CD4-positive, alpha-beta T cell treated with Interleukin-17A for 1 hour (primary cell): ENCODE results near the gene FBXO3.
"Not testable (repeated sequence)": the region's sequence is repeated elsewhere in the genome, so short reads cannot be mapped to it uniquely, and the experiment has no call there.

Experiments
- DNase-seq: peaks from one replicate; pipeline ENCODE4 v3.0.0-alpha.2; 2020

The FBXO3 gene

DNA sequence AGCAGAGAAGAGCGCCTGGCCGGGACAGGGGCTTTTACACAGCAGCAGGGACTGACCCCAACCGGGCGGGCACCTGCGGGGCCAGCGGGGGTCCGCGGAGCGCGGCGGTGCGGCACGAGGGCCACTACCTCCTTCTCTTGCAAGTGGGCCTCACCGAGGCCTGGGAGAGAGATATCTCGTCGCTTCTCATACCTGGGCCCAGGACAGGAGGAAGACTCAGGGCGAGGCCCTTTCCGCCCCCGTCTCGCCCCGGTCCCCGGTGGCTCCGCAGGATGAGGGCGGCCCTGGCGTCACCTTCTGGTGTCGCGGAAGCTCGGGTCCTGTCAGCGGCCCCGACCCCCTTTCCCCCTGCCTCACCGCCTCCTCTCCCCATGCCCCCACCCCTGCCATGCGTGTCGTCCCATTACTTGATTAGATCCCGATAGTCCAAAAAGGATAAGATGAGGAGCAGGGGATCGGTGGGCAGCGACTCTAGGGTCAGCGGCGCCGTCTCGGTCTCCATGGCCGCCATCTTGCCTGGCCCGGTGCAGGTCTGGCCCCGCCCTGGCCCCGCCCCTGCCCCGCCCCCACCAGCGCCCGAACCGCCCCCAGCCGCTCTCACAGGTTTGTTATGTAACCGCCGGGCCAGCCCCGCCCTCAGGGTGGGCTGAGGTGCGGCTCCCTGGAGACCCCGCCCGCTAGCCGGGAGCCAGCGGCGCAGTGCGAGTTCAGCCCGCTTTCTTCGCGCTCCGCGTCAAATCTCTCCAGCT is at the start of gene FBXO3:
Gene FBXO3, minus strand, starts transcription at position 534 of the 749 bp plus-strand sequence. Its CDS starts 23 bp downstream, at position 511.
- DNase-seq = peak; percentile 90

GRCh38 chr11:33822981-33823380 is 48.7 kb upstream of the FBXO3 start:
- DNase-seq = not testable (repeated sequence)

DNA sequence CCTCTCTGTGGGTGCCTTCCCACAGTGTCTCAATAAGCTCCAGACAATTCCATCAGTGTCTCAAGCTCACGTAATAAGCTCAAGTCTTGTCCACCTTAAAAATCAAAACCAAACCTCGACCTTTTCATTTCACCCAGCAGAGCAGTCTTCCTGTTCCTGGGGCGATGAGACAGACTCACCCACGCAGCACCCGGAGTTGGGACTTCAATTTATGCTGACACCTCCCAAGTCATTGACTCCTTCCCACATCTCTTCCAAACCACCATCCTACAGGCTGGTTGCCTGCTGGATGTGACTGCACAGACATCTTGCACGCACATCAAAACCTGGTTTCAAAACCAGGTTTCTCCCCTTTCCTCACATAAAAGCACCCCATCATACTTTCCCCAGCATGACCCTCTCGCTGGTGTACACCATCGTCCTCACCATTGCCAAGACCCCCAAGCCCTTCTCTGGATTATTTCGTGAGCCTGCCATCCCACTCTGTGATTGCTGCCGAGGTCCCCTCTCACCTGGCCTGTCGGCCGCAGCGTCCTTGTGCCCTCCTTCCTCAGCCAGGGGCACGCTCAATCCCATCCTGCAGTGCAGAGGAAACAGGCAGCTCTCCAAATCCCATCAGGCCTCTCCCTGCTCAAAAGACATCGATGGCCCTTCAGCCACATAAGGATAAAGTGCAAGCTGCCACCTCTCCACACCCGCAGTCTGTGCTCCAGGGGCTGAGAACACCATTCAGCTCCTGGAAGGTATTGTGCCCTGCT is 45.1 kb upstream of the FBXO3 start:
- DNase-seq = no peak

DNA sequence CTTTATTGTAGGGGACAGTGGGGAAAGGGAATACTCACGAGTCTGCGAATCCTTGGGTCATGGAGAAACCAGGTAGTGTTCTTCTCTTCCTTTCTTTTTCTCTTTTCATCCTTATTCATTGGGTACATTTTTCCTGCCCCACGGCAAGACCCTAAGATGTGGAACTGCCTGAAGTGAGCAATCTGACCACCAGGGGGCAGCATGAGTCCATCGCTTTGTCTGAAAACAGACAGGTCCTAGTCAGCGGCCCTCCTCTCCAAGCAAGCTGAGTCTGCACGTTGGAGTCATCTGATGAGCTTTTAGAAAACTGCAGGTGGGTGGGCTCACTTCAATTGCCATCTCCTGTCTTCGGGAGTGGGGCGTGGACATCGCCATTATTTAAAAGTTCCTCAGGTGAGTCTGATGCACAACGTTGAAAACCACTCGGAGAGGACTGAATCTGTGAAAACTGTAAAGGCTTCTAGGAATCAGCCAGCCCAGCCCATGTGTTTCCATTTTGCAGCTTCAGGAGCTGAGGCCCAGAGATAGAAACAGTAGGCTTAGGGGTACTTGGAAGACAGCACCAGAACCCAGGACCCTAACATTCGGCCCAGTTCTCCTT is 34.0 kb upstream of the FBXO3 start:
- DNase-seq = peak; percentile 80

GRCh38 chr11:33804471-33804870 is 30.2 kb upstream of the FBXO3 start:
- DNase-seq = no peak

GRCh38 chr11:33802194-33802950 is 28.1 kb upstream of the FBXO3 start:
- no peak for DNase-seq

- DNase-seq = no peak
Observed at GRCh38 chr11:33801821-33802193, 27.5 kb upstream of the FBXO3 start.

DNA sequence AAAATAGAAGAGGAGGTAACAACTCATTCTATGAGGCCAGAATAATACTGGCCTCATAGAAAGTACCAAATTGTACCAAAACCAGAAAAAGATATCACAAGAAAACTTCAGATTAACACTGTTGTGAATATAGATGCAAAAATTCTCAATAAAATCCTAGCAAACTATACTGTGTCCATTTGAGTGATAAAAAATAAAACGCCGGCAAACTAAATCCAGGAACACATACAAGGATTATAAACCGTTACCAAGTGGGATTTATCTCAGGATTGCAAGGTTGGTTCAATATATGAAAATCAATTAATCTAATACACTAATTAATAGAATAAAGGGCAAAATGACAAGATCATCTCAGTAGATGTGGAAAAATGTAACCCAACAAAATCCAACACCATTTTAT is 23.6 kb upstream of the FBXO3 start:
- DNase-seq = no peak

GRCh38 chr11:33790040-33790439 is 15.7 kb upstream of the FBXO3 start:
- DNase-seq = no peak

GRCh38 chr11:33788095-33788494 is 13.8 kb upstream of the FBXO3 start:
- DNase-seq = not testable (repeated sequence)

DNA sequence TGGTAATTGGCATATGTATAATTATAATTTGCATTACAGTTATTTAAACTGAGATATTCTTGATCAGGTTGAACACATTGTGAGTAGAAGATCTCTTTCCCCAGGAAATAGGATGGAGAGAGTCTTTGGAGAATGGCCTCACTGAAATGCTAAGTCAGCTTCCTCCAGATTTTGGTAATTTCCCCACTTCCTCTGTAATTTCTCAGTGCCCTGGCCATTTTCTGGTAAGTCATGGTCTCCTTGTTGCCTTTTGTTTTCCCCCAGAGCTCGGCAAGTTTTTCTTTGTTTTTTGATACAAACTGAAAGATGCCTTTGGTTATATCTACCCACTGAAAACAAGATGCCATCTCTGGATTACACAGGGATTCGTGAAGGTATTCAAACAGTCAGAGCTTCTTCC is 12.8 kb upstream of the FBXO3 start:
- DNase-seq = no peak

DNA sequence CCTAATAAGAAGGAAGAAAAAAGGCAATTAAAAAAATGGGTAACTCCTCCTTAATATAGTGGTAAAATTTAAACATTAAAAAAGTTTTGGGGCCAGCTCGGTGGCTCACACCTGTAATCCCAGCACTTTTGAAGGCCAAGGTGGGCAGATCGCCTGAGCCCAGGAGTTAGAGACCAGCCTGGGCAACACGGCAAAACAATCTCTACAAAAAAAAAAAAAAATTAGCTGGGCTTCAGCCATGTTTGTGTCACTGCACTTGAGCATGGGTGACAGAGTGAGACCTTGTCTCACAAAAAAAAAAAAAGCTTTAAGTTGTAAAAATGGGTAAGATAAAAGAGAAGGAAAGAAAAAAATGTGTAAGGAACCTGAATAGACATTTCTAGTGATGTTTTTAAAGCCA is 11.3 kb upstream of the FBXO3 start:
- DNase-seq = no peak

GRCh38 chr11:33779849-33780528 is 5.7 kb upstream of the FBXO3 start:
- no peak for DNase-seq

DNA sequence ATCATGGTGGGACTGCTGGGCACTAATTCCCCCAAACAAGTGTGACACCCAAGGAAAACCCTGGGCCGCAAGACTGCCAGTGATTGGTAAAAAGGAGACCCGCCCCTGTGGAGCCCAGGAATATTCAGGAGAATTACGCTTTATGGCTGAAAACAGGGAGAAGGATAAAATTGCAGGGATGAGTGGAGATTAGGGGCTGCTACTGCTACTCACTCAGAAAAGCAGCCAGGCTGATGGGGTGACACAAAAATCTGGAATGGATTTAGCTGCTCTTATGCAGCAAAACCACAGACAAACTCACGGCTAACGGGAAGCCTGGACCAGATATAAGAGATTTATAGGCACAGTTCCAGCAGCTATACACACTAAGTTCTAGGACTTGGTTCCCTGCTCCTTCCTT is 4.4 kb upstream of the FBXO3 start:
- DNase-seq = no peak

DNA sequence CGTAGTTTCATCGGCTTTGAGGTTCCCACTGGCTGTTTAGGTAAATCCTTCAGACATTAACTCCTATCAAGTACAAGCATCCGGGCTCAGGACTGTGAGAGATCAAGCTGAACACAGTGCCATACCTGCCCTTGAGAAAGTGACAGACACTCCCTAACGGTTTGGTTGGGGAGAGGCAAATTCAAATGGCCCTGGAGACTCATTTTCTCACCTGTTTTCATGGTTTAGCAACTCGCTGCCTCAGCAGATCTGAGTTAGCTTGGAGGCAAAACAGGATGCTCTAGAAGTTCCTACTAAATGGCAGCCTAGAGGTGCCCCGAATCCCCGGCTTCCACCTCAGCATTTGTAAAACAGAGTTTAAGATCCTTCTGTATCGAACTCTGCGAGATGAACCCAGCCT is 3.6 kb upstream of the FBXO3 start:
- DNase-seq = peak; percentile 58

DNA sequence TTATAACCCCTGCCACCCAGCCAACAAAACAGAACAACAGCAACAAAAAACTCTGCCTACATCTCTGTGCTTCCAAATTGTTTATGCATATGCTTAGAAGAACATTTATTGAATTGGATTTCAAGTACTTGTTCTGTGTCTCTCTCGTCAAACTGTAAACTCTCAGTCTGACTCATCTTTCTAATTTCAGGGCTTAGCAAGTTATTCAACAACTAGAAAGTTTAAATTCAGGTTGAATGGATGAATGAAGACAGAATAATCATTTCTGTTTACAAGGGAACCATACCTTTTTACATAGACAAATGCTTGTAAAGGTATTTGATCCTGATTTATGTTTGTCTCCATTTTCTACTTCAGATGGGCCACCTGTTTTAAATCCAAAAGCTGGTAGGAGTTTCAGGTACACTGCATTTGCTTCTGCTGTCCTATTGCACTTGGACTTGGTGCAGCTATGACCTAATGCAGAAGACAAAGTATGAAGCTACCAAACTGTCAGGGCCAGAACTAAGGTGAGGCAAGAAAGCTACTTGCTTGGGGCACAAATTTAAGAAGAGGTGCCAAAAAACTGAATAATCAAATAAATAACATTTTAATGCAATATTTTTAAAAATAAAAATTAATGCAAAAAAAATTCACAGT is 1.6 kb upstream of the FBXO3 start:
- DNase-seq = no peak

GRCh38 chr11:33775467-33775807 is 1.1 kb upstream of the FBXO3 start:
- no peak for DNase-seq

DNA sequence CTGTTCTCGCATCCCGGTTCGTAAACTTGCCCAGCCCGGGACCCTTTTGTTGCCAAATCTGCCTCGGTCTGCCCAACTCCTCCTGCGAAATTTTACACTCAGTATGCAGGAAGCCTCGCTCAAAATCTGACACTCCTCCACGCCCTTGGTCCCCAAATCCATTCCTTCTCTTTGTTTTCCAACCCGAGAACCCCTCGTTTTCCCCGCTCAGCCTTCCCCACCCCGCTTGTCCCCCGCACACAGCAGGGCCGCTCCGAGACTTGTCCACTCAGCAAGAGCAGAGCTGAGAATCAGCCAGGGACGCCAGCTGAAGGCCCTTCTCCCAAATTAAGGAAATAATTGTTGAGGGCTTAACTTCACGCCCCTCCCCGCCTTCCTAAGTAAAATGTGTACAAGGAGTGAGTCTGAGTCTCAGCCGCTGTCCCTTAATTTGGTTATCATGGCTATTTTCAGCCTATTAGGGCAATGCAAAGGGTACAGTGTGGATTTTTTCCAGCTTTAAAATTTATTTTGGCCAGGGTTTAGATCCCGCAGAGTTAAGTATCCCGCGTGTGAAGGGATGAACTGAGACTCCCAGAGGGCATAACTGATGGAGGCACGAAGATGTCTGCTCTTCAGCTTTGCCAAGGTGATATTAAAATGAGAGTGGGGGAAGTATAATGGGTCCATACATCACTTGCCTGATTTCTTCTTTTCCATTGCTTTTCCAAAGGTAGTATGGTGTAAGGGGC is 581 bp upstream of the FBXO3 start:
- DNase-seq = no peak

- peak; percentile 44 for DNase-seq
Observed at GRCh38 chr11:33773404-33773986, 825 bp downstream of the FBXO3 start.

GRCh38 chr11:33772870-33773269 is 1.4 kb downstream of the FBXO3 start:
- no peak for DNase-seq

DNA sequence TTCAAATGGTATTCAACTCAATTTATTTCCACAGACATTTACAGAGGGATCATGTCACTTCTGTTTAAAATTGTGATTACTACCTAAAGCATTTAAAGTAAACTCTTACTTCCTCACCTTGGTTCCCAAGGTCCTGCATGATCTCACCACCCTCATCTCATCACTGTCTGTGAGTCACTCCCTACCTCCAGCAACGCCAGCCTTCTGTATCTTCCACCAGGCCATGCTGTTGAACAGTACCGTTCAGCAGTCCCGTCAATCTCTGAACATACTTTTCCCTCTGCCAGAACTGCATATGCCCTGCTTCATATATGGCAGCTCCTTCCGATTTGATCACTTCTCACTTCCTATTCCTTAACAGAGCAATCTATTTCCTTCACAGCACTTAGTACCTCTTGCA is 2.0 kb downstream of the FBXO3 start:
- no peak for DNase-seq
